MM.1S (cell line): ENCODE measurements around the gene MDFI.

ENCODE experiments used
- DNase-seq: peaks from one replicate; pipeline ENCODE4 v3.0.0-alpha.2; 2015
- H2AFZ ChIP-seq: fragments of 300-600 bp; sonication (generic); 2 replicates; pipeline ENCODE4 v1.6.0; 2016; ENCODE audit warnings: antibody characterized with exemption, low read length
- H3F3A ChIP-seq: fragments of 300-600 bp; sonication (generic); 2 replicates; pipeline ENCODE4 v1.6.1; 2016; ENCODE audit warnings: mild to moderate bottlenecking, antibody characterized with exemption, low read length, moderate library complexity, mixed read lengths; ENCODE audit not compliant: insufficient read depth
- H3K27ac ChIP-seq: fragments of 300-600 bp; sonication (generic); 2 replicates; pipeline ENCODE4 v1.5.1; 2016; ENCODE audit warnings: mild to moderate bottlenecking, low read length
- H3K27me3 ChIP-seq: fragments of 300-600 bp; sonication (generic); replicated peaks from 2 replicates; pipeline ENCODE4 v1.6.0; 2016; ENCODE audit warnings: low read length; ENCODE audit not compliant: insufficient read depth
- H3K36me3 ChIP-seq: fragments of 300-600 bp; sonication (generic); replicated peaks from 2 replicates; pipeline ENCODE4 v1.6.1; 2016; ENCODE audit warnings: mild to moderate bottlenecking, low read length, mixed read lengths; ENCODE audit not compliant: insufficient read depth
- H3K4me1 ChIP-seq: fragments of 300-600 bp; sonication (generic); 2 replicates; pipeline ENCODE4 v1.6.1; 2016; ENCODE audit warnings: low read length, mixed read lengths
- H3K4me2 ChIP-seq: fragments of 300-600 bp; sonication (generic); 2 replicates; pipeline ENCODE4 v1.6.0; 2016; ENCODE audit warnings: low read depth, low read length
- H3K4me3 ChIP-seq: fragments of 300-600 bp; sonication (generic); 2 replicates; pipeline ENCODE4 v1.5.1; 2016; ENCODE audit warnings: low read length, mixed read lengths
- H3K79me2 ChIP-seq: fragments of 300-600 bp; sonication (generic); 2 replicates; pipeline ENCODE4 v1.6.1; 2016; ENCODE audit warnings: mixed run types, low read length, mixed read lengths
- H3K9ac ChIP-seq: fragments of 300-600 bp; sonication (generic); 2 replicates; pipeline ENCODE4 v1.6.1; 2016; ENCODE audit warnings: low read length, mixed read lengths
- H3K9me2 ChIP-seq: fragments of 300-600 bp; sonication (generic); replicated peaks from 2 replicates; pipeline ENCODE4 v1.6.1; 2016; ENCODE audit warnings: mild to moderate bottlenecking, low read length, mixed read lengths; ENCODE audit not compliant: insufficient read depth
- H3K9me3 ChIP-seq: fragments of 300-600 bp; sonication (generic); replicated peaks from 2 replicates; pipeline ENCODE4 v1.6.1; 2016; ENCODE audit warnings: mild to moderate bottlenecking, low read length, mixed read lengths; ENCODE audit not compliant: insufficient read depth
- H4K20me1 ChIP-seq: fragments of 300-600 bp; sonication (generic); 2 replicates; pipeline ENCODE4 v1.6.1; 2016; ENCODE audit warnings: mild to moderate bottlenecking, low read length, moderate library complexity, mixed read lengths; ENCODE audit not compliant: insufficient read depth
- EZH2 ChIP-seq: fragments of 300-600 bp; sonication (generic); optimal IDR thresholded peaks from 2 replicates; pipeline ENCODE3; 2017; ENCODE audit warnings: low read depth, mild to moderate bottlenecking, antibody characterized with exemption, low read length, mixed read lengths
- EZH2phosphoT487 ChIP-seq: fragments of 300-600 bp; sonication (generic); IDR thresholded peaks from 2 replicates; pipeline ENCODE4 v1.6.1; 2018; ENCODE audit warnings: antibody characterized with exemption, low read length
- TF ChIP-seq, protein P1 (sequence below): fragments of 300-600 bp; sonication (generic); IDR thresholded peaks from 2 replicates; pipeline ENCODE4 v1.5.1; 2016; ENCODE audit warnings: antibody characterized with exemption, low read length, mixed read lengths

The MDFI gene

DNA sequence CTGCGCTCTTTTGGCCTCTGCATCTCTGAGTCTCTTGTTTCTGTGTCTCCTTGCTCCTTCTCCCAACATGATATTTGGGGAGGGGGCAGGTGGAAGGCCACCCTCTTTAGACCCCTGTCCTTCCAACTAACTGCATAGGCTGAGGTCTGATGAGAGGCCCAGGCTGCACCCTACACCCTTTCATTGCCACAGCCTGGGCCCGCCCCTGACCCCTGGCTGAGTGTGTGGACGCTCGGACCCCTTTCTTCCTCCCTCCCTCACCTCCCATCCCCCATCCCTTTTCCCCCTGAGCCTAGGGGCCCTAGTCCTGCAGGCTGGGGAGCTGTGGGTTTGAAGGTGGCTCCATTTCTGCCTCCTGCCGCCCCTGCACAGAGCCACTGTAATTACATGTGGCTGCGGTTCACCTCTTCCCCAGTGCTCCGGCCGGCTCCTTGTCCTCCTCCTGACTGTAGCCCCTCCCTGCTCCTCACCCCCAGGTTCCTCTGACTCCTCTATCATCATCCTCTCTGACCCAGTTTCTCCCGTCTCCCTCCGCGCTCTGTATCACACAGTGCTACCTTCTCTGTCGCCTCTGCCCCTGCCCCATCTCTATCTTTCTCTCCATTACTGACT is 6.8 kb downstream of the MDFI start:
- no peak overlapping the region for H3K4me2 ChIP-seq
- no peaks in the 10 kb centered on the region for H3K9me3 ChIP-seq
- no peaks in the 10 kb centered on the region for H4K20me1 ChIP-seq
- H3K4me1 ChIP-seq = no peaks in the 10 kb centered on the region
- no peak overlapping the region for H3K4me3 ChIP-seq
- no peak overlapping the region for H2AFZ ChIP-seq
- TF ChIP-seq EZH2 (no peak), EZH2phosphoT487 (no peak)
- TF ChIP-seq, protein P1, sequence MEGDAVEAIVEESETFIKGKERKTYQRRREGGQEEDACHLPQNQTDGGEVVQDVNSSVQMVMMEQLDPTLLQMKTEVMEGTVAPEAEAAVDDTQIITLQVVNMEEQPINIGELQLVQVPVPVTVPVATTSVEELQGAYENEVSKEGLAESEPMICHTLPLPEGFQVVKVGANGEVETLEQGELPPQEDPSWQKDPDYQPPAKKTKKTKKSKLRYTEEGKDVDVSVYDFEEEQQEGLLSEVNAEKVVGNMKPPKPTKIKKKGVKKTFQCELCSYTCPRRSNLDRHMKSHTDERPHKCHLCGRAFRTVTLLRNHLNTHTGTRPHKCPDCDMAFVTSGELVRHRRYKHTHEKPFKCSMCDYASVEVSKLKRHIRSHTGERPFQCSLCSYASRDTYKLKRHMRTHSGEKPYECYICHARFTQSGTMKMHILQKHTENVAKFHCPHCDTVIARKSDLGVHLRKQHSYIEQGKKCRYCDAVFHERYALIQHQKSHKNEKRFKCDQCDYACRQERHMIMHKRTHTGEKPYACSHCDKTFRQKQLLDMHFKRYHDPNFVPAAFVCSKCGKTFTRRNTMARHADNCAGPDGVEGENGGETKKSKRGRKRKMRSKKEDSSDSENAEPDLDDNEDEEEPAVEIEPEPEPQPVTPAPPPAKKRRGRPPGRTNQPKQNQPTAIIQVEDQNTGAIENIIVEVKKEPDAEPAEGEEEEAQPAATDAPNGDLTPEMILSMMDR = no peak
- peaks cover 93% of the 10 kb centered on the region for H3K27me3 ChIP-seq
- no peaks in the 10 kb centered on the region for H3K36me3 ChIP-seq
- H3K9me2 ChIP-seq = no peaks in the 10 kb centered on the region
- no peaks in the 10 kb centered on the region for H3K79me2 ChIP-seq
- no peaks in the 10 kb centered on the region for H3F3A ChIP-seq
- DNase-seq = no peak
- H3K9ac ChIP-seq = no peak overlapping the region
- no peak overlapping the region for H3K27ac ChIP-seq

DNA sequence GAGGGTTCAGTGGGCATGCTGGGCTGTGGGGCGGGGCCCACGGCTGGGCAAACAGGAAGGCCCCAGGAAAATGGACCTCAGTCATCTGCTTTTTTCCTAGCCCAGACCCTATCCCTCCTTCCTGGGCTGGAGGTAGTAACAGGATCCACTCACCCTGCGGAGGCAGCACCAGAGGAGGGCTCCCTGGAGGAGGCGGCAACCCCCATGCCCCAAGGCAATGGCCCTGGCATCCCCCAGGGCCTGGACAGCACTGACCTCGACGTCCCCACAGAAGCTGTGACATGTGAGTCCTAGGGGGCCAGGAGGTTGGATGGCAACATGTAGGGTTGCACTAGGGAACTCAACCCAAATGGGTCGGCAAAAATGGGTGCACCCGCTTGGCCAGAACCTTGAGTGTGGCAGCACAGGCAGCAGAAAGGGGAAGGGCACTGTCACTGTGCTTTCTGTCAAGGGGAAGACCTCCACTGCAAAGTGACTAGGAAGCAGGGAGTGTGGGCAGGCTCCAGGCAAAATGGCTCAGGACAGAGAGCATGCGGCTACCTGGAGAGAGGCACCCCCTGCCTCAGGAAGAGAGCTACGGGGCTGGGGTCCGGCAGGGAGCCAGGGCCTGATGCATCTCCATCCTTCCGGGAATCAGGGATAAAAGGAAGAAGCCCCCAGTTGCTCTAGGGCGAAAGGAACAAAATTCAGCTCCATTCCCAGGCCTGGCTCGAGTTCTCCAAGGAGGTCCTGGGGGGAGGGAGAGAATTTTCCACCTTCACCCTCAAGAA is 7.9 kb downstream of the MDFI start:
- no peak overlapping the region for H3K9ac ChIP-seq
- no peak overlapping the region for H3K4me3 ChIP-seq
- no peak overlapping the region for H2AFZ ChIP-seq
- no peaks in the 10 kb centered on the region for H3F3A ChIP-seq
- H3K9me3 ChIP-seq = no peaks in the 10 kb centered on the region
- H3K79me2 ChIP-seq = no peaks in the 10 kb centered on the region
- H3K9me2 ChIP-seq = no peaks in the 10 kb centered on the region
- H3K27ac ChIP-seq = no peak overlapping the region
- no peak overlapping the region for H3K4me2 ChIP-seq
- TF ChIP-seq EZH2 = no peak
- no peak for TF ChIP-seq EZH2phosphoT487
- TF ChIP-seq, protein P1 = no peak
- H4K20me1 ChIP-seq = no peaks in the 10 kb centered on the region
- no peaks in the 10 kb centered on the region for H3K4me1 ChIP-seq
- no peak for DNase-seq
- peaks cover 92% of the 10 kb centered on the region for H3K27me3 ChIP-seq
- H3K36me3 ChIP-seq = no peaks in the 10 kb centered on the region

DNA sequence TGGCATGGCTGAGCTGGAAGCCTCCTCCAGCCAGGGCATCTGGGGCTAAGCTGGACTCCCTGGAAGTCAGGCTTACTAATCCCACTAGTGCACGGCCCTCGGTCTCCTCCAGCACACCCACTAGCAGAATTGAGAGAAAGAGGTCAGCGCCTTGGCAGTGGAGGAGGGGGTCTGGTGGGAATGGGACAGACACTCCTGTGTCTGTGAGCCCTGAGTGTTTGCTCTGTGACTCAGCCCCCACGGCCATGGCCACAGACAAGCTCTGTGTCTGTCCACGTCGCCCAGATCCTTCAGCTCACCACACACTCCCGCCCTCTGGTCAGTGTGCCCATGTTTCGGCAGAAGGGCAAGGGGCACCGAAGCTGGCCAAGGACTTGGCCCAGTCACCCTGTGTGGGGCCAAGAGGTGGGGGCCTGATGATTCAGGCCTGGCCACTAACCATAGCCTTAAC is 8.8 kb downstream of the MDFI start:
- DNase-seq = no peak
- Histone ChIP-seq H3F3A (no peaks in the 10 kb centered on the region), H3K27me3 (peaks cover 92% of the 10 kb centered on the region), H3K9me2 (no peaks in the 10 kb centered on the region), H3K27ac (no peak overlapping the region), H3K9ac (no peak overlapping the region), H3K36me3 (no peaks in the 10 kb centered on the region), H3K4me2 (no peak overlapping the region), H2AFZ (no peak overlapping the region), H4K20me1 (no peaks in the 10 kb centered on the region), H3K9me3 (no peaks in the 10 kb centered on the region), H3K4me1 (no peaks in the 10 kb centered on the region), H3K79me2 (no peaks in the 10 kb centered on the region), H3K4me3 (no peak overlapping the region)
- TF ChIP-seq, protein P1 = no peak
- TF ChIP-seq EZH2 = no peak
- no peak for TF ChIP-seq EZH2phosphoT487
